PC-3 (cell line): ENCODE data around the gene DNMT3L. TPM values are rescaled to one million over a fixed set of nuclear protein-coding genes. Genes with fewer than 3 reads are reported as not detected.

Experiments used
- ATAC-seq: fragments of 200-7000 bp; cut with Tn5 transposase; 2 replicates; pipeline ENCODE4 v1.9.1; 2020; ENCODE audit warnings: mild to moderate bottlenecking, moderate library complexity
- BruUV-seq: library from RNA; stranded (reverse); fragments of 400-500 nt; replicated peaks from 2 replicates; lab custom pipeline; 2021; lab: Mats Ljungman, UMichigan
- CTCF ChIA-PET: fragments of 300-600 bp; sonication (Branson Sonifier 250); formaldehyde crosslinking; loops from one replicate; lab custom pipeline; 2022; ENCODE audit warnings: antibody characterized with exemption; lab: Charles Lee
- POLR2A ChIA-PET: fragments of 300-600 bp; sonication (Branson Sonifier 250); formaldehyde crosslinking; loops from one replicate; lab custom pipeline; 2022; ENCODE audit warnings: antibody characterized with exemption; ENCODE audit not compliant: unreplicated experiment; lab: Charles Lee
- DNase-seq: peaks from one replicate; pipeline ENCODE4 v3.0.0-alpha.2; 2015
- H2AFZ ChIP-seq: fragments of 300-600 bp; sonication (generic); 2 replicates; pipeline ENCODE4 v1.6.0; 2016; ENCODE audit warnings: antibody characterized with exemption, low read length
- H3F3A ChIP-seq: fragments of 300-600 bp; sonication (generic); one replicate; pipeline ENCODE4 v1.6.0; 2017; ENCODE audit warnings: antibody characterized with exemption, low read length, control low read depth, mild to moderate bottlenecking; ENCODE audit not compliant: unreplicated experiment
- H3K27ac ChIP-seq: fragments of 300-600 bp; sonication (generic); 2 replicates; pipeline ENCODE4 v1.5.1; 2016; ENCODE audit warnings: mild to moderate bottlenecking, low read length
- H3K27me3 ChIP-seq: fragments of 300-600 bp; sonication (generic); 2 replicates; pipeline ENCODE4 v1.6.1; 2016; ENCODE audit warnings: low read length, mixed read lengths
- H3K36me3 ChIP-seq: fragments of 300-600 bp; sonication (generic); 2 replicates; pipeline ENCODE4 v1.6.1; 2016; ENCODE audit warnings: low read depth, mixed run types, low read length, mixed read lengths
- H3K4me1 ChIP-seq: fragments of 300-600 bp; sonication (generic); 2 replicates; pipeline ENCODE4 v1.5.1; 2016; ENCODE audit warnings: low read length; ENCODE audit not compliant: insufficient read depth
- H3K4me2 ChIP-seq: fragments of 300-600 bp; sonication (generic); 2 replicates; pipeline ENCODE4 v1.6.0; 2016; ENCODE audit warnings: low read length
- H3K4me3 ChIP-seq: fragments of 300-600 bp; sonication (generic); 2 replicates; pipeline ENCODE4 v1.5.1; 2016; ENCODE audit warnings: mild to moderate bottlenecking, low read length, mixed read lengths
- H3K79me2 ChIP-seq: fragments of 300-600 bp; sonication (generic); 2 replicates; pipeline ENCODE4 v1.6.1; 2017; ENCODE audit warnings: low read length, mixed read lengths
- H3K9ac ChIP-seq: fragments of 300-600 bp; sonication (generic); 2 replicates; pipeline ENCODE4 v1.6.0; 2016; ENCODE audit warnings: mild to moderate bottlenecking, low read length
- H3K9me2 ChIP-seq: fragments of 300-600 bp; sonication (generic); replicated peaks from 2 replicates; pipeline ENCODE4 v1.6.1; 2016; ENCODE audit warnings: mixed run types, low read length, mixed read lengths
- H3K9me3 ChIP-seq: fragments of 300-600 bp; sonication (generic); 2 replicates; pipeline ENCODE4 v1.6.1; 2016; ENCODE audit warnings: low read length, mixed read lengths
- H4K20me1 ChIP-seq: fragments of 300-600 bp; sonication (generic); 2 replicates; pipeline ENCODE4 v1.6.1; 2016; ENCODE audit warnings: low read length, mixed read lengths
- EZH2 ChIP-seq: fragments of 300-600 bp; sonication (generic); IDR thresholded peaks from one replicate; pipeline ENCODE4 v1.6.1; 2017; ENCODE audit warnings: antibody characterized with exemption, mild to moderate bottlenecking, low read length; ENCODE audit not compliant: unreplicated experiment
- EZH2phosphoT487 ChIP-seq: fragments of 300-600 bp; sonication (generic); IDR thresholded peaks from 2 replicates; pipeline ENCODE4 v1.6.1; 2018; ENCODE audit warnings: mild to moderate bottlenecking, antibody characterized with exemption, low read length, borderline replicate concordance
- intact Hi-C: fragments of 100-400 bp; cut with micrococcal nuclease; formaldehyde crosslinking; loops from 2 replicates; pipeline ENCODE4 v1.9.0; 2023
- total RNA-seq: library from RNA; depleted of rRNA; stranded (reverse); fragments of >200 nt; gene quantifications from 2 replicates; pipeline ENCODE4 v1.2.3, GENCODE V29; 2014
- TF ChIP-seq, protein P1 (sequence below): fragments of 300-600 bp; sonication (generic); conservative IDR thresholded peaks from 2 replicates; pipeline ENCODE4 v1.5.1; 2017; ENCODE audit warnings: antibody characterized with exemption, low read depth, mild to moderate bottlenecking, low read length

DNMT3L gene
- total RNA-seq, 1 experiment from 2014 or later, result not detected

DNA sequence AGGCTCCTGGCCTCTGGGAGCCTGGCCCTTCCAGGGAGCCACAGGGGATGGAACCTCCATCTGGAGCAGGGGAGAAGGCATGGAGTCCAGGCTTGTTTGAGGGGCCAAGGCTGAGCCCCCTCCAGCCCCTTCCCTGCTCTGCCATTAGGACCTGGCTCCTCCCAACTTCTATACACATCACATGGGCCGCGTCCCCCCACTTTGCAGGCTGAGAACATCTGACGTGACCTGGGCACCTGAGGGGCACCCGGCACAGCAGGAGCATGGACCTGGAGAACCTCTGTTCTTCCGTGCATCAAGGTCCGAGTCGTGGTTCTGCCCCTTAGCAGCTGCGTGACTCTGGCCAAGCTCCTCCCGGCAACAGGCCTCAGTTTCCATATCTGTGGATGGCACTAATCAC is 20.1 kb upstream of the DNMT3L start:
- H3K9me3 ChIP-seq, result no peaks in the 10 kb centered on the region
- no peak overlapping the region for H2AFZ ChIP-seq
- H3K9me2 ChIP-seq, result no peaks in the 10 kb centered on the region
- H3K36me3 ChIP-seq, result no peaks in the 10 kb centered on the region
- ChIA-PET CTCF (no interaction called here), POLR2A (no interaction called here)
- no peak overlapping the region for H3K9ac ChIP-seq
- no peak overlapping the region for H3K4me2 ChIP-seq
- no peak overlapping the region for H3K27ac ChIP-seq
- no peaks in the 10 kb centered on the region for H3K27me3 ChIP-seq
- ATAC-seq (no peak), DNase-seq (no peak)
- H3F3A ChIP-seq, result no peaks in the 10 kb centered on the region
- intact Hi-C loops, result no loop called here
- H3K4me3 ChIP-seq, result no peak overlapping the region
- no peaks in the 10 kb centered on the region for H4K20me1 ChIP-seq
- no peaks in the 10 kb centered on the region for H3K4me1 ChIP-seq
- BruUV-seq, result no TSS peak
- TF ChIP-seq, protein P1, sequence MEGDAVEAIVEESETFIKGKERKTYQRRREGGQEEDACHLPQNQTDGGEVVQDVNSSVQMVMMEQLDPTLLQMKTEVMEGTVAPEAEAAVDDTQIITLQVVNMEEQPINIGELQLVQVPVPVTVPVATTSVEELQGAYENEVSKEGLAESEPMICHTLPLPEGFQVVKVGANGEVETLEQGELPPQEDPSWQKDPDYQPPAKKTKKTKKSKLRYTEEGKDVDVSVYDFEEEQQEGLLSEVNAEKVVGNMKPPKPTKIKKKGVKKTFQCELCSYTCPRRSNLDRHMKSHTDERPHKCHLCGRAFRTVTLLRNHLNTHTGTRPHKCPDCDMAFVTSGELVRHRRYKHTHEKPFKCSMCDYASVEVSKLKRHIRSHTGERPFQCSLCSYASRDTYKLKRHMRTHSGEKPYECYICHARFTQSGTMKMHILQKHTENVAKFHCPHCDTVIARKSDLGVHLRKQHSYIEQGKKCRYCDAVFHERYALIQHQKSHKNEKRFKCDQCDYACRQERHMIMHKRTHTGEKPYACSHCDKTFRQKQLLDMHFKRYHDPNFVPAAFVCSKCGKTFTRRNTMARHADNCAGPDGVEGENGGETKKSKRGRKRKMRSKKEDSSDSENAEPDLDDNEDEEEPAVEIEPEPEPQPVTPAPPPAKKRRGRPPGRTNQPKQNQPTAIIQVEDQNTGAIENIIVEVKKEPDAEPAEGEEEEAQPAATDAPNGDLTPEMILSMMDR, result no peak
- TF ChIP-seq EZH2phosphoT487 (no peak), EZH2 (no peak)
- H3K79me2 ChIP-seq, result no peaks in the 10 kb centered on the region

DNA sequence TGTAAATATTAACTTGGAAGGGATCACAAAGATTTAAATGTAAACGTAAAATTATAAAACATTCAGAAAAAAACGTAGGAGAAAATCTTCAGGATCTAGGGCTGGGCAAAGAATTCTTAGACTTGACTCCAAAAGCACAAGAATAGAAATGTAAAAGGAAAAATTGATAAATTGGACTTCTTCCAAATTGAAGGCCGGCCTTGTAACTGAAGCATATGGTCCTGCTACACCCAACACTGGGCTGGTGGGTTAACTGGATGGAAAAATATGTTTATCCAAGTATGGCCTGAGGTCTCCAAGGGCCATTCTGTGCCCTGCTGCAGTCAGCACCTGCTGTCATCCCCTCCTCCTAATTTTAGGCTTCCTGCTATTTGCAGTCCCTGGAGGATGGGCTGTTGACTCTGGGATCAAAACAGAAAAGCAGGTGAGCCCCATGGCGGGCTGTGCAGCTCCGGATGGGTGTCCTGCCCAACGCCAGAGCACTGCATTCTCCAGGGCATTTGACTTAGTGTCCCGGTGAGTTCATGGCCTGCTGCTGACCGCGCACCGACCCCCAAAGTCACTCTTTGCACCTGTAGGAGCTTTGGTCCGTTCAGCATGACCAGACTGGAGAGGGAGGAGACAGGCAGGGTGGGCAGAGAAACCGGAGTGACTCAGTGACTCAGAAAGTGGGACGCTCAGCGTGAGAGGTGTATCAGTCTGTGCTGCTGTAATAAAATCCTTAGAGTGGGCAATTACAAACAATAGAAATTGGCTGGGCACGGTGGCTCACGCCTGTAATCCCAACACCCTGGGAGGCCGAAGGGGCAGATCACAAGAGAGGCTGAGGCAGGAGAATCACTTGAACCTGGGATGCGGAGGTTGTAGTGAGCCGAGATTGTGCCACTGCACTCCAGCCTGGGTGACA is 17.9 kb upstream of the DNMT3L start:
- Histone ChIP-seq H3K36me3 (no peaks in the 10 kb centered on the region), H3K27ac (no peak overlapping the region), H2AFZ (no peak overlapping the region), H3K9me3 (no peaks in the 10 kb centered on the region), H3F3A (no peaks in the 10 kb centered on the region), H3K9ac (no peak overlapping the region), H3K4me1 (no peaks in the 10 kb centered on the region), H3K4me3 (no peak overlapping the region), H4K20me1 (no peaks in the 10 kb centered on the region), H3K27me3 (no peaks in the 10 kb centered on the region; the same call in 1 of the 2 replicates), H3K9me2 (no peaks in the 10 kb centered on the region), H3K4me2 (no peak overlapping the region), H3K79me2 (no peaks in the 10 kb centered on the region)
- no TSS peak for BruUV-seq
- intact Hi-C loops, result no loop called here
- ChIA-PET POLR2A (no interaction called here), CTCF (no interaction called here)
- ATAC-seq, result no peak
- no peak for DNase-seq
- TF ChIP-seq, protein P1, result no peak
- TF ChIP-seq EZH2 (no peak), EZH2phosphoT487 (no peak)

DNA sequence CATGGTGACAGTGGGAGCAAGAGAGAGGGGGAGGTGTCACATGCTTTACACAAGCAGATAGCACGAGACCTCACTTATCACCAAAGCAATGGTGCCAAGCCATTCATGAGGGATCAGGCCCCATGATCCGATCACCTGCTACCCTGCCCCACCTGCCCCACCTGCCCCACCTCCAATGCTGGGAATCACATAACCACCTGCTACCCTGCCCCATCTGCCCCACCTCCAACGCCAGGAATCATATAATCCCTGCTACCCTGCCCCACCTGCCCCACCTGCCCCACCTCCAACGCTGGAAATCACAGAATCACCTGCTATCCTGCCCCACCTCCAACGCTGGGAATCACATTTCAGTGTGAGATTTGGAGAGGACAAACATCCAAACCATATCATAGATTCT is 13.3 kb upstream of the DNMT3L start:
- no peak overlapping the region for H3K9ac ChIP-seq
- no peaks in the 10 kb centered on the region for H3K79me2 ChIP-seq
- H3K4me1 ChIP-seq, result no peaks in the 10 kb centered on the region
- DNase-seq, result no peak
- ChIA-PET POLR2A (no interaction called here), CTCF (no interaction called here)
- ATAC-seq, result no peak
- no peak overlapping the region for H3K27ac ChIP-seq
- no peak overlapping the region for H3K4me2 ChIP-seq
- no TSS peak for BruUV-seq
- H3K4me3 ChIP-seq, result no peak overlapping the region
- H4K20me1 ChIP-seq, result no peaks in the 10 kb centered on the region
- H3K9me3 ChIP-seq, result no peaks in the 10 kb centered on the region
- TF ChIP-seq EZH2phosphoT487 (no peak), EZH2 (no peak)
- TF ChIP-seq, protein P1, result no peak
- no peak overlapping the region for H2AFZ ChIP-seq
- H3K27me3 ChIP-seq, result no peaks in the 10 kb centered on the region; the same call in 1 of the 2 replicates
- H3K36me3 ChIP-seq, result no peaks in the 10 kb centered on the region
- H3K9me2 ChIP-seq, result no peaks in the 10 kb centered on the region
- H3F3A ChIP-seq, result no peaks in the 10 kb centered on the region
- intact Hi-C loops, result no loop called here
